A673 (cell line): Measurements from ENCODE around the gene TRIP13. TPM values are rescaled to one million over a fixed set of nuclear protein-coding genes. Genes with fewer than 3 reads are reported as not detected.
"Not testable (repeated sequence)": the region's sequence is repeated elsewhere in the genome, so short reads cannot be mapped to it uniquely, and the experiment has no call there.

Experiments
- BruUV-seq: library from RNA; stranded (reverse); fragments of 400-500 nt; replicated peaks from 2 replicates; lab custom pipeline; 2021; lab: Mats Ljungman, UMichigan
- CTCF ChIA-PET: fragments of 300-600 bp; sonication (Branson Sonifier 250); formaldehyde crosslinking; loops from one replicate; lab custom pipeline; 2022; ENCODE audit warnings: antibody characterized with exemption; lab: Charles Lee
- POLR2A ChIA-PET: fragments of 300-600 bp; sonication (Branson Sonifier 250); formaldehyde crosslinking; loops from one replicate; lab custom pipeline; 2022; ENCODE audit warnings: antibody characterized with exemption; ENCODE audit not compliant: low non-redundant PET; lab: Charles Lee
- DNase-seq: peaks from one replicate; pipeline ENCODE4 v3.0.0-alpha.2; 2015; ENCODE audit warnings: low spot score
- H3K27ac ChIP-seq: fragments of 200-600 bp; sonication (generic); 2 replicates; pipeline ENCODE4 v1.5.1; 2016; ENCODE audit warnings: mixed run types, low read depth, mild to moderate bottlenecking, mixed read lengths, antibody characterized with exemption, low read length; ENCODE audit not compliant: poor library complexity, severe bottlenecking
- H3K27me3 ChIP-seq: fragments of 200-600 bp; sonication (generic); replicated peaks from 2 replicates; pipeline ENCODE4 v1.6.1; 2017; ENCODE audit warnings: mixed run types, low read depth, mild to moderate bottlenecking, mixed read lengths, antibody characterized with exemption, low read length; ENCODE audit not compliant: insufficient read depth, poor library complexity
- H3K36me3 ChIP-seq: fragments of 200-600 bp; sonication (generic); 2 replicates; pipeline ENCODE4 v1.6.1; 2016; ENCODE audit warnings: mixed run types, mild to moderate bottlenecking, mixed read lengths, antibody characterized with exemption, low read length; ENCODE audit not compliant: insufficient read depth, poor library complexity, severe bottlenecking
- H3K4me1 ChIP-seq: fragments of 200-600 bp; sonication (generic); 2 replicates; pipeline ENCODE4 v1.6.1; 2017; ENCODE audit warnings: mixed run types, mild to moderate bottlenecking, mixed read lengths, antibody characterized with exemption, low read length; ENCODE audit not compliant: insufficient read depth, poor library complexity, severe bottlenecking
- H3K4me3 ChIP-seq: fragments of 200-600 bp; sonication (generic); 2 replicates; pipeline ENCODE4 v1.5.1; 2016; ENCODE audit warnings: low read depth, mixed run types, mild to moderate bottlenecking, mixed read lengths, low read length; ENCODE audit not compliant: poor library complexity, severe bottlenecking
- H3K9me3 ChIP-seq: fragments of 200-600 bp; sonication (generic); 2 replicates; pipeline ENCODE4 v1.6.1; 2016; ENCODE audit warnings: mixed run types, low read depth, mild to moderate bottlenecking, mixed read lengths, antibody characterized with exemption, low read length; ENCODE audit not compliant: poor library complexity, severe bottlenecking
- EZH2 ChIP-seq: fragments of 200-600 bp; sonication (generic); IDR thresholded peaks from 2 replicates; pipeline ENCODE4 v1.6.1; 2017; ENCODE audit warnings: borderline replicate concordance, low read depth, mild to moderate bottlenecking, mixed read lengths, antibody characterized with exemption, low read length; ENCODE audit not compliant: poor library complexity, severe bottlenecking
- intact Hi-C: fragments of 100-400 bp; cut with micrococcal nuclease; formaldehyde crosslinking; loops from one replicate; pipeline ENCODE4 v1.10.0; 2022; ENCODE audit not compliant: unreplicated experiment
- total RNA-seq: library from RNA; stranded (reverse); gene quantifications from 2 replicates; pipeline ENCODE4 v1.2.3, GENCODE V29; 2021
- TF ChIP-seq, protein P1 (sequence below): fragments of 300-800, 200-600 bp; sonication (generic); conservative IDR thresholded peaks from 2 replicates; pipeline ENCODE4 v1.5.1; 2017; ENCODE audit warnings: low read depth, mild to moderate bottlenecking, antibody characterized with exemption, low read length, moderate library complexity, mixed read lengths

Gene TRIP13
- total RNA-seq, 1 experiment from 2014 or later, result 69.1 TPM

DNA sequence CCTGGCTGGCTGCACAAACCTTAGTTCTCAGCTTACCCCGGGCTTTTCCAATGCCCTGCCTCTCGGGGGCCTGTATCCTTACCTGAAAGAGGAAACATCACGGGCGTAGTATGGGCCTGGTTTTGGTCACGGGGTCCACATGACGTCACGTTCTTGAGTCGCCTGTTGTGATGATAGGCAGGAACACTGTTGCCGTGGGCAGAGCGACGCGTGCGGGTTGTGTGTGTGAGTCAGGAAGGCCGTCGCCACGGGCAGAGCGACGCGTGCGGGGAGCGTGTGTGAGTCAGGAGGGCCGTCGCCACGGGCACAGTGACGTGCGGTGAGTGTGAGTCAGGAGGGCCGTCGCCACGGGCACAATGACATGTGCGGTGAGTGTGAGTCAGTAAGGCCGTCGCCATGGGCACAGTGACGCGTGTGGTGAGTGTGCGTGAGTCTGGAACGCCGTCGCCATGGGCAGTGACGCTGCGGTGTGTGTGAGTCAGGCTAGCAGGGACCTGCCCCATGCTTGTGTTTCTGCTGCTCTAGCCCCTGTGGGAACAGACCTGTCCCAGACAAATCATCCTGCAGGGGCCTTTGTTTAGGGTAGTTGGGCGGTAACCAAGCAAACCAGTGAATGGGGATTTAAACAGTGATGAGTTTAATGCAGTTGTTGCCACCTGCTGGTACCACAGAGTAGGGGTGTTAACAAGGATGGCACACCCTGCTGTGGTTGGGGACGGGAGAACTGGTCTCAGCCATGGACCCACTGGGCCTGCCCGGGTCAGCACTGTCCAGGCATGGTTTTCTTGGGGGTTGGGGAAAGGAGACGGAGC is 19.8 kb downstream of the TRIP13 start:
- intact Hi-C loops, result no loop called here
- Histone ChIP-seq H3K27me3 (no peaks in the 10 kb centered on the region), H3K27ac (no peak overlapping the region), H3K36me3 (peaks cover 50% of the 10 kb centered on the region), H3K4me1 (no peaks in the 10 kb centered on the region), H3K4me3 (no peak overlapping the region), H3K9me3 (no peaks in the 10 kb centered on the region)
- BruUV-seq, result no TSS peak
- CTCF ChIA-PET, result no interaction called here
- no peak for TF ChIP-seq EZH2
- TF ChIP-seq, protein P1, sequence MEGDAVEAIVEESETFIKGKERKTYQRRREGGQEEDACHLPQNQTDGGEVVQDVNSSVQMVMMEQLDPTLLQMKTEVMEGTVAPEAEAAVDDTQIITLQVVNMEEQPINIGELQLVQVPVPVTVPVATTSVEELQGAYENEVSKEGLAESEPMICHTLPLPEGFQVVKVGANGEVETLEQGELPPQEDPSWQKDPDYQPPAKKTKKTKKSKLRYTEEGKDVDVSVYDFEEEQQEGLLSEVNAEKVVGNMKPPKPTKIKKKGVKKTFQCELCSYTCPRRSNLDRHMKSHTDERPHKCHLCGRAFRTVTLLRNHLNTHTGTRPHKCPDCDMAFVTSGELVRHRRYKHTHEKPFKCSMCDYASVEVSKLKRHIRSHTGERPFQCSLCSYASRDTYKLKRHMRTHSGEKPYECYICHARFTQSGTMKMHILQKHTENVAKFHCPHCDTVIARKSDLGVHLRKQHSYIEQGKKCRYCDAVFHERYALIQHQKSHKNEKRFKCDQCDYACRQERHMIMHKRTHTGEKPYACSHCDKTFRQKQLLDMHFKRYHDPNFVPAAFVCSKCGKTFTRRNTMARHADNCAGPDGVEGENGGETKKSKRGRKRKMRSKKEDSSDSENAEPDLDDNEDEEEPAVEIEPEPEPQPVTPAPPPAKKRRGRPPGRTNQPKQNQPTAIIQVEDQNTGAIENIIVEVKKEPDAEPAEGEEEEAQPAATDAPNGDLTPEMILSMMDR, result peak; percentile 41
- peak; percentile 68 for DNase-seq
- POLR2A ChIA-PET, result interaction anchor here (0.6 kb wide), 1 partner anchor 572 kb away, joined by 3 read pairs; no protein-coding TSS in a partner anchor

DNA sequence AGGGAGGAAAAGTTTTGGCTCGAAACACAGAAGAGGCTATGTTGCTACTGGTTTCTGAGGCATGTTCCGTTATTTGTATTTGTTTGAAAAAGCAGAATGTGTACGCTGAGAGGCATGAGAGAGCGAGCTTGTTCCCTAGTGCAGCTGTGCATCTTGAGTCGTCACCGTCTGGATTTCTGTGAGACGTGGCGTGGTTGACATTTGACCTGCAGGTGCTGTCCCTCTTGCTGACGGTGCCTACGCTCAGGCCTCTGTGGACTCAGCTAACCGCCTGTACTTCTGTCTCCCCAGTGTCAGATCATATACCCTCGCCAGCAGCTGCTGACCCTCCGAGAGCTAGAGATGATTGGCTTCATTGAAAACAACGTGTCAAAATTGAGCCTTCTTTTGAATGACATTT is 21.5 kb downstream of the TRIP13 start:
- H3K27ac ChIP-seq, result no peak overlapping the region
- no peaks in the 10 kb centered on the region for H3K27me3 ChIP-seq
- no peaks in the 10 kb centered on the region for H3K4me1 ChIP-seq
- no peak overlapping the region for H3K4me3 ChIP-seq
- intact Hi-C loops, result no loop called here
- no TSS peak for BruUV-seq
- H3K36me3 ChIP-seq, result peaks cover 52% of the 10 kb centered on the region
- CTCF ChIA-PET, result no interaction called here
- POLR2A ChIA-PET, result no interaction called here
- no peak for DNase-seq
- no peaks in the 10 kb centered on the region for H3K9me3 ChIP-seq
- TF ChIP-seq, protein P1, result no peak
- TF ChIP-seq EZH2, result no peak

DNA sequence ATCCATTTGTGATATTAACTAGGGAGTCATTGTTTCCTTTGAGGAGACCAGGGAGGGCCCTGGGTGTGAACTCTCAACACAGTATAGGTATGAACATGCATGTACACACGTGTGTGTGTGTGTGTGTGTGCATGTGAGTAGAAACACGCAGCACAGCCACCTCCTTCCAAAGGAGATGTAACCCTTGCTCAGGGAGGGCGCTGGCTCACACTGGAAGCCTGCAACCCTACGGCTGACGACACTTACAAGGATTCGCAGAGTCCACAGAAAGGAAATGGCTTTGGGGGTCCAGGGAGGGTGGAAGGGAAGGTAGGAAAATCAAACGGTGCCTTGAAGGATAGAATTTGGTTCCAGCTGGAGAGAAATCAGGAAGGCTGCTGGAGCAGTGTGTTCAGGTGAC is 21.9 kb downstream of the TRIP13 start:
- no peaks in the 10 kb centered on the region for H3K4me1 ChIP-seq
- no peaks in the 10 kb centered on the region for H3K27me3 ChIP-seq
- no peak overlapping the region for H3K4me3 ChIP-seq
- H3K9me3 ChIP-seq, result no peaks in the 10 kb centered on the region
- BruUV-seq, result no TSS peak
- POLR2A ChIA-PET, result no interaction called here
- peaks cover 53% of the 10 kb centered on the region for H3K36me3 ChIP-seq
- no peak for DNase-seq
- no peak overlapping the region for H3K27ac ChIP-seq
- CTCF ChIA-PET, result no interaction called here
- intact Hi-C loops, result no loop called here
- no peak for TF ChIP-seq EZH2
- TF ChIP-seq, protein P1, result no peak

DNA sequence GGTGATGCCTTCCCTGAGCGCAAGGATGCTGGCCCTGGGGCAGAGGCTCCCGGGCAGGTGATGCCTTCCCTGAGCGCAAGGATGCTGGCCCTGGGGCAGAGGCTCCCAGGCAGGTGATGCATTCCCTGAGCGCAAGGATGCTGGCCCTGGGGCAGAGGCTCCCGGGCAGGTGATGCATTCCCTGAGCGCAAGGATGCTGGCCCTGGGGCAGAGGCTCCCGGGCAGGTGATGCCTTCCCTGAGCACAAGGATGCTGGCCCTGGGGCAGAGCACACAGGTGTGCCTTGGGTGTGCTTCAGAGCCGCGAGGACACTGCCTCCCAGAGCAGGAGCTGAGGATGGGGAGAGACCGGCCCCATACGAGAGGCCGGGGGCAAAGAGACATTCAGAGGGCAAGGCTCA is 22.7 kb downstream of the TRIP13 start:
- H3K9me3 ChIP-seq, H3K27me3 ChIP-seq, BruUV-seq, DNase-seq, POLR2A ChIA-PET, CTCF ChIA-PET, H3K4me3 ChIP-seq, H3K27ac ChIP-seq, intact Hi-C loops, H3K4me1 ChIP-seq: not testable (repeated sequence)
- peaks cover 53% of the 10 kb centered on the region for H3K36me3 ChIP-seq
